GM18498 (cell line): ENCODE results near the gene HOMER2.
"Not testable (repeated sequence)": the region's sequence is repeated elsewhere in the genome, so short reads cannot be mapped to it uniquely, and the experiment has no call there.

Experiments
- ATAC-seq: cut with Tn5 transposase; IDR thresholded peaks from one replicate; pipeline ENCODE4 v1.9.1; 2021; ENCODE audit warnings: mild to moderate bottlenecking, moderate library complexity; ENCODE audit not compliant: unreplicated experiment

HOMER2 gene

GRCh38 chr15:82865981-82866380 lies 86.5 kb downstream of the HOMER2 start:
- not testable (repeated sequence) for ATAC-seq

DNA sequence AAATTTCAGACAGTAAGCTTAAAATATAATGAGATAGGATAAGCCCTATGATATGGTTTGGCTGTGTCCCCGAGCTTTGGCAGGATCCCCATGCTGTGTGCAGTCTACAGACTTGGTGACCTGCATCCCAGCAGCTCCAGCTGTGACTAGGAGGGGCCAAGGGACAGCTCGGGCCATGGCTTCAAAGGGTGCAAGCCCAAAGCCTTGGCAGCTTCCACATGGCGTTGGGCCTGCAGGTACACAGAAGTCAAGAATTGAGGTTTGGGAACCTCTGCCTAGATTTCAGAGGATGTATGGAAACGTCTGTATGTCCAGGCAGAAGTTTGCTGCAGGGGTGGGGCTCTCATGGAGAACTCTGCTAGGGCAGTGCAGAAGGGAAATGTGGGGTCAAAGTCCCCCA lies 86.9 kb downstream of the HOMER2 start:
- not testable (repeated sequence) for ATAC-seq

GRCh38 chr15:82864967-82865366 lies 87.6 kb downstream of the HOMER2 start:
- ATAC-seq: no peak

DNA sequence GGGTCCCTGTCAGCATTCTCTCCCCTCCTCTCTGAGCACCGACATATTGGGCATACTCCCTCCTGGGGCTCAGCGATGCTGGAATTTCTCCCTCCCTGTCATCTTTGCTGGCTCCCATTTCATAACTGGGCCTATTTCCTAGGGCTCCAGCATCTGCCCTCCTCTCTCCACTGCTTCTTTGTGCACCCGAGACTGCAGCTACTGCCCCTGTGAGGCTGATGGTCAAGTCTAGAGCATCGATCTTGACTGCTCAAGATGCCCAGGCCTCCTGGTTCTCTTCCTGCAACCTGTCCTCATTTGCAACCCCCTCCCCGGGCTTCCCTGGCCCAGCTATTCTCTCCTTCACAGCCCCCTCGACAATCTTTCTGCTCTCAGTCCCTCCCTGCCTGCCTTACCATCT lies 89.6 kb downstream of the HOMER2 start:
- ATAC-seq: no peak

DNA sequence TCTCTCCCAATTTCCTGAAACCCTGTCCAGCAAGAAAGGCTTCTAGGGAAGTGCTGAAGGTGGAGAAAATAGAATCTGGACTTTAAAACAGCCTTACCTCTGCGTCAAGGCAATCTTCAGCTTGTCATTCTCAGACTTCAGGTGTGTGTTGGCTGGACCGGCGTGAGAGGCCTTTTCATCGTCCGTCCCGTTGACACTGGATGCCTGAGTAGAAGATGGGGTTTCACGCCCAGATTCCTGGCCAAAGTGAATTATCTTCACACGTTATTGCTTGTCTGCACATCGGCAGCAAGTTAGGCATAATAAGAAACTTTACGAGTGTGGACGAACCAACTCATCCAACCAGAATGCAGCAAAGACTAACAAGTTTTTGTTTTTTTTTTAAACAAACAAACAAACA lies 93.6 kb downstream of the HOMER2 start:
- no peak for ATAC-seq

DNA sequence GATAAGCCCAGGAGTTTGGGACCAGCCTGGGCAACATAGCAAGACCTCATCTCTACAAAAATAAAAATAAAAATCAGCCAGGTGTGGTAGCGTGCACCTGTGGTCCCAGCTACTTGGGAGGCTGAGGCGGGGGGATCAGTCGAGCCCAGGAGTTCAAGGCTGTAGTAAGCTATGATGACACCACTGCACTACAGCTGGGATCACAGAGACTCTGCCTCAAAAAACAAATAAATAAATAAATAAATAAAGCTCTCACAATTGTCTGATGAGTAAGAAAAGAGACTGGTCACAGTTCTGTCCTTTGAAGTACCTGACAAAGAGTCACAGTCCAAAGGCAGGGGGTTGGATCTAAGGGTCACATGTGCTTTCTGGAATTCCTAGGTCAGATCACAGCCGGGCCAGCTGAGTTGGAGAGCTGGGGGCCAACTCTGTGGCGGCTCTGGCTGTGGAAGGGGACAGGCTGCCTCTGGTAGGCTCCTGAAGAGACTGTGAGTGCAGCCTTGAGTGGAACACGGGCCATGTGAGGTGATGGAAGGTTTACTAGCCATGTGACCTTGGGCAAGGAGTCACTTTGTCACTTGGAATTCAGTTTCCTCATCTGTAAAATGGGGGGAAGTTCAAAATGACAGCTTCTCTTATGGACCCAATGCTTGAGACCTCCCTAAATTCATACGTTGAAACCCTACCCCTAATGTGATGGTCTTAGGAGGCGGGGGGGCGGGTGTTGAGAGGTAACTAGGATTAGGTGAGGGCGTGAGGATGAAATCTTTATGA lies 95.9 kb downstream of the HOMER2 start:
- no peak for ATAC-seq

DNA sequence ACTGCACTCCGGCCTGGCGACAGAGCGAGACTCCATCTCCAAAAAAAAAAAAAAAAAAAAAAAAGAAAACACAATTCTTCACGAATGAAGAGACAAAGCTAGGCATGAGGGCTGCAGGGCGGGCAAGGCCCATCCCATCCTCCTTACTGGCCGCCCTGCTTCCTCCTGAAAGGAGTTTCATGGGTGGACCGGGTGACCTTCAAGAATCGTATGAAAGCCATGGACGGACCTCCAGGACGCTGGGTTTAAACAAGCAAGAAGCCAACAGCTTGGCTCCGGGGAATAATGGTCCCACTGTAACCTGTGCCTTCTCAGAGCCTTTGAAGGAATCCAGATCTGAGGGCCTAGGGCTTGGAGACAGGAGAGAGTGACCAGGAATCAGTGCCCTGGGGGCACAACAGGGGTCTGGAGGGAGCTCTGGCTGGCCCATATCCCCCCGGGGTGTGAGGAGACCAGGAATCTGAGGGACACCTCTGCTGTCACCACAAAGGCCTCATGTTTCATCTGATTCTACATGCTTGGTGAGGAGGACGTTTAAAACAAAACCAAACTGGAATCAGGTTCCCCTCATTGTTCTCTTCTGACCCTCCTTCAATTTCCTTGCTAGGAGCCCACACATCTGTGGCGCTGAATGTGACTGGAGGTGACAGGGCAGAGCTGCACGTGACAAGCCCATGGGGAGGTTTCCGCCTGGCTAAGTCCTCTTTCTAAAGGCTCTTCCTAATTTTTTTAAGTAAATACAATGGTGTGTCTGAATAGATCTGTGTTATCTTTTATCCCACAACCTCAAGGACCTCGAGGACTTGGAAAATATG lies 97.0 kb downstream of the HOMER2 start:
- ATAC-seq: no peak

- no peak for ATAC-seq
Observed at GRCh38 chr15:82854554-82854953, 98.0 kb downstream of the HOMER2 start.

DNA sequence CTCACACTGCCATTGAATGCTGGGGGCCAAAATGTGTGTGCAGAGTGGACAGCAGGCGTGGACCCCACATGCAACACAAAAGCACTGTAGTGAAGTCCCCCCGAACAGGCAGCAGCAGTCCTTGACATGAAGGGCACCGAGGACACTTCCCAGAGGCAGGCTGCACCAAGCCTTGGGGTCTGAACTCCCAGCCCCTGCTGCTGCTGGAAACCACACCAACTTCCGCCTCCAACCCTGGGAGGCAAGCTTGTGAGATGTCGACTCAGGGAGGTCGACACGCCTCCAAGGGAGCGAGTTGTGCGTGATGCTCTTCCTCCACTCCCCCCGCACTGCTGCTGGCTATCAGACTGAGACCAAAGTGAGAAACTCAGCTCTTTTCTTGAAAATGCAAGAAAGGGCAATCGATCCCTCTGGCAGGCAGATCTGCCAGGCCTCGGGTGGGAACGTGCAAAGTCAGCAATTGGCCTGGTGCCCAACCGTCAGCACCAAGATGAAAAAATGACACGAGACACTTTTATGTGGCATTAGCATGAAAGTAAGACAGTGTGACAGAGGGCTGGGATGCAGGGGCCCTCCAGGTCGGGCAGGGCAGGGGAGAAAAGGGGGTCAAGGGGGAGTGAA lies 99.5 kb downstream of the HOMER2 start:
- no peak for ATAC-seq

DNA sequence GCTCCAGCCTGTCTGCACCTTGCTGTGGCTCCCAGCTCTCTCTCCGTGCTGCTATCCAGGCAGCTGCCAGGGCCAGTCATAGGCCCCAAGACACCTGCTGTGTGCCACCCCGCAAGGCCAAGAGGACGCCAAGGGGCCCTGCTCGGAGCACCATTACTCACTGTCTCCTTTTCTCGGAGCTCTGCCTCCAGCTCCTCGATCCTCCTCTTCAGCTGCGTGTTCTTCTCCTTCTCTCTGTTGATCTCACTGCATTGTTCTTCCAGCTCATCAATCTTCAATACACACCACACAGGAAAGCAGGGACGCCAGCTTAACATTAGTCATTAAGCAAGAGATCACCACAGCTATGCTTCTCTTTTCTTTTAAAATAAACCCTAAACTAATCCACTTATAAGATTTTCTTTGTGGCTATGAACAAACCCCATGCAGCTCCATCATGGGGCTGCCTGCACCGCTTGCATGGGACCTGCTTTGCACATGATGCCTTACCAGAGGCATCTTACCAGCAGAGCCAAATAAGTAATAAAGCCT lies 100.5 kb downstream of the HOMER2 start:
- ATAC-seq: no peak

DNA sequence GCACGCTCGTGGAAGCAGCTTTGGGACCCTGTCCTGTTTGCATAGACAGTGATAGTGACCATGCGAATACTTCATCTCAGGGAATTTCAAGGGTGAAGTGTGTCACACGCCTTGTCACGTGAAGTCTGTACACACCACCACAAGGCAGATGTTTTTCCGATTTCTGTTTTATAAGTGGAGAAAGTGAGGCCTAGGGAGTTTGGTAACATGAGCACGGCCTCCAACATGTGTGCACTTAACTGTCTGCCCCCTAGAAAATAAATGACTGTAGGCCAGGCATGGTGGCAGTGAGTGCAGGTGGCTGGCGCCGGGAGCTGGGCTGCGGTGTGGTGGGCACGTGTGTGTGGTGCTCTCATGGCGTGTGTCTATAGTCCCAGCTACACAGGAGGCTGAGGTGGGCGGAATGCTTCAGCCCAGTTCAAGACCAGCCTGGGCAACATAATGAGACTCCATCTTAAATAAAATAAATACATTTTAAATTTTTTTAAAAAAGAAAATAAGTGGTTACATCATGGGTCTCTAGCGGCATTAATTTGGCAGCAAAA lies 101.1 kb downstream of the HOMER2 start:
- ATAC-seq: no peak

GRCh38 chr15:82850731-82851130 lies 101.8 kb downstream of the HOMER2 start:
- ATAC-seq: no peak

GRCh38 chr15:82849556-82850512 lies 102.7 kb downstream of the HOMER2 start:
- ATAC-seq: no peak

- ATAC-seq: no peak
Observed at GRCh38 chr15:82848241-82848993, 104.1 kb downstream of the HOMER2 start.

DNA sequence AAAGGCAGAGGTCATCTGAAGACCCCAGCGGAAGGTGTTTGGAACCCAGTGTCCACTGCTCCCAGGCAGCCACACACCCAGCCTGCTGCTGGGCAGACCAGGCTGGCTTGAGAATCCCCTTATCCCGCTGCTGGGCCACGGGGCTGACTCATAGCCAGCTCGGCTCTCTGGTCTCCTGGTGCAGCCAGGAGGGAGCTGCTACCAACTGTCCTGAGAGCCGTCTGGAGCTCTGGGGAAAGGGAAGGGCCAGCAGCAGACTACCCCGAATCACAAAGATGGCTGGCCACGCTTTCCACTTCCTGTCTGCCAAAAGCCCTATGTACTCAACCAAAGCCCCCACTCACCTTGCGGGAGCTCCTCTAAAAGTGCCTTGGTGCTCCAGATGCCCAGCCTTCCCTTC lies 104.8 kb downstream of the HOMER2 start:
- ATAC-seq: no peak

DNA sequence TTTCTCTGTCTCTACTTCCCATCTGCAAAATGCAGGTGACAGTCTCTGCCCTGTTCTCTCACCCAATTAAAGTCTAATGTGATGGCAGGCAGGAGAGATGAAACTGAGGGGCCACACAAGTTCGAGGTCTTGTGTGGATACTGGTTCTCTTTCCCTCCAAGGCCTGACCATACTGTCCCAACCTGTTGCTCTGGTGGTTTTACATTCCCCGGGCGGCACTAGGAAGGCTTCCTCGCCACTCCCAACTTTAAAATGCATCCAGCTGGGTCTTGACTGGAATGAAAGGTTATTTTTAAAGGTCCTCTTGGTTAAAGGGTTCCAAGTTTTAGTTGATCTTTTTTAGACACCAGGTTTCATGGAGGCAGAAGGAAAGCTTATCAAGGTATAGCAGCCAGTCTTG lies 105.9 kb downstream of the HOMER2 start:
- no peak for ATAC-seq

DNA sequence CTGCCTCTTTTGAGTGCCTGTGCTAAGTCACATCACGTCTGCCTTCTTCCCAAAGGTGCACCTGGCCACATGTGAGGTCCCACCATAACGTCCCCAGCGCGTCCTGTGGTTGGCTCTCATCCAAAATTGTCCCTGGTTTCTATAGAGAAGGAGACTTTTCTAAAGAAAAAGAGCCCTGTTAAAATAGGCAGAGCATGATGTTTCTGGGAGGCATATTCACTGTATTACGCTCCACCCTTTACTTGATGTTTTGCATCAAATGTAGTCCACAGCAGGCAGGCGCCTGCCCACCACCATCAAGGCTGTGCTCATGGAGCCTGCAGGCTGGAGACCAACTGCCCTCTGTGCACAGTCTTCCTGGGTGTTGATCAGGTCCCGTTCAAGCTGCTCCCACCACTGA lies 106.8 kb downstream of the HOMER2 start:
- no peak for ATAC-seq

DNA sequence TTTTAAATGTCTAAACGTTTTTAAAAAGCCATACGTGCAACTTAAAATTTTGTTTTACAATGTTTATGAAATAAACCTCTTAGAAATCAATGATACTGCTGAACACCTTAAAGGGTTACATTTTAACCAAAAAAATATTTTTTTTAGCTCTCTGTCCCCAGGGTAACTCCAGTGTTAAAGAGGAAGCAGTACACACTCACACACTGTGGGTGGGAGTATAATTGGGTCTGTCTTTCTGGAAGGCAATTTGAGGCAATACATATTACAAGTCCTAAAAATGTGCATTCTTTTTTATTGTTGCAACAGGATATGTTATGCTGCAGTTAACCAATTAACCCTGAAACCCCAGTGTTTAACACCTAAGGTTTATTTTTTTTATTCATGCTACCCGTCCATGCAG lies 109.0 kb downstream of the HOMER2 start:
- no peak for ATAC-seq

DNA sequence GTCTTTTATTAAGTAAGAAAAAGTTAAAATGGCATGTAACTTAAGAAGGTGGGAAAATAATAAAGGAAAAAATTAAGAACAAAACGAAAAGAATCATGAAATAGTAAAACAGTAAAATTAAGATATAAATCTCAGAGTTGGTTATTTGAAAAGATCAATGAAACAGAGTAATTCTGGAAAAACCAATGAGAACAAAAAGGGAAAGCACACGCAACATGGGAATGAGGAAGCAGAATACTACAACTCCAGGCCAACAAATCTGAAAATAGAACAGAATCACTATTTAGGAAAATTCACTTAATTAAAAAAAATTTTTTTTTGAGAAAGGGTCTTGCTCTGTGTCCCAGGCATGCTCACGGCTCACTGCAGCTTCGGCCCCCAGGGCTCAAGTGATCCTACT lies 112.4 kb downstream of the HOMER2 start:
- ATAC-seq: no peak
